ENCODE results near the gene SEC23IP.
"Not testable (repeated sequence)": the region's sequence is repeated elsewhere in the genome, so short reads cannot be mapped to it uniquely, and the experiment has no call there.

The SEC23IP gene

DNA sequence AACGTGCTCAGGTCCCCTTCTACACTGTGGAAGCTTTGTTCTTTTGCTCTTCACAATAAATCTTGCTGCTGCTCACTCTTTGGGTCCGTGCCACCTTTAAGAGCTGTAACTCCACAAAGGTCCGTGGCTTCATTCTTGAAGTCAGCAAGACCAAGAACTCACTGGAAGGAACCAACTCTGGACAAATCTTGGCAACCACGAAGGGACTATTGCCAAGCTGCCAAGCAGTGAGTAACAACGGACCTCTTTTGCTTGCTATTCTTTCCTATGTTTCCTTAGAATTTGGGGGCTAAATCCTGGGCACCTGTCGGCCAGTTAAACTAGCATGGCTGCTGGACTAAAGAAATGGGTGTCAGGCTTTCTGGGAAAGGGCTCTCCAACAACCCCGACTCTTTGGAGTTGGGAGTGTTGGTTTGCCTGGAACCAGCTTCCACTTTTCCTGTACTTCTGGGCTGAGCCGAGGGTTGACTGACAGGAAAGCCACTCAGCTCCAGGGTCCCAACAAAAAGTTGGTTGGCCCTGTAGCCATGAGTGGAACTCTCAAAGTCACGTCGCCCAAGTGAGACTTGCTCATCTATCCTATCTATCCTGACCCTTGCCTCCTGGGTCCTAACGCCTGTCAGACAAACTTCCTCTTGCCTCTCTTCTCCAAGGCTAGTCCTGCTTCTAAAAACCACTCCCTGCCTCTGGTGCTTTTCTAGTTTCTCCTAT is 8.5 kb upstream of the SEC23IP start:
- DNase-seq, result not testable (repeated sequence)

GRCh38 chr10:119886070-119886469 is 6.5 kb upstream of the SEC23IP start:
- DNase-seq, result not testable (repeated sequence)

- not testable (repeated sequence) for DNase-seq
These were observed 3.8 kb upstream of the SEC23IP start for GRCh38 chr10:119888715-119889114.

GRCh38 chr10:119889201-119889600 is 3.3 kb upstream of the SEC23IP start:
- not testable (repeated sequence) for DNase-seq

DNA sequence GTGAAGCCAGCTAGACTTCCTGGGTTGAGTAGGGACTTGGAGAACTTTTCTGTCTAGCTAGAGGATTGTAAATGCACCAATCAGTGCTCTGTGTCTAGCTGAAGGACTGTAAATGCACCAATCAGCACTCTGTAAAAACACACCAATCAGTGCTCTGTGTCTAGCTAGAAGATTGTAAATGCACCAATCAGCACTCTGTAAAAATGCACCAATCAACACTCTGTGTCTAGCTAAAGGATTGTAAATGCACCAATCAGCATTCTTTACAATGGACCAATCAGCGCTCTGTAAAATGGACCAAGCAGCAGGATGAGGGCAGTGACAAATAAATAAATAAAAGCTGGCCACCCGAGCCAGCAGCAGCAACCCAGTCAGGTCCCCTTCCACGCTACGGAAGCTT is 2.2 kb upstream of the SEC23IP start:
- not testable (repeated sequence) for DNase-seq

DNA sequence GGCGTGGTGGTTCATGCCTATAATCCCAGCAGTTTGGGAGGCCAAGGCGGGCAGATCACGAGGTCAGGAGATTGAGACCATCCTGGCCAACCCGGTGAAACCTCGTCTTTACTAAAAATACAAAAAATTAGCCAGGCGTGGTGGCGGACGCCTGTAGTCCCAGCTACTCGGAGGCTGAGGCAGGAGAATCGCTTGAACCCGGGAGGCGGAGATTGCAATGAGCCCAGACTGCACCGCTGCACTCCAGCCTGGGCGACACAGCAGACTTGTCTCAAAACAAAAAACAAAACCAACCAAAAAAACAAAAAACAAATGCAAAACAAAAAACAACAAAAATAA is 712 bp upstream of the SEC23IP start:
- not testable (repeated sequence) for DNase-seq

GRCh38 chr10:119893074-119893473 is 544 bp downstream of the SEC23IP start:
- peak; percentile 44 for DNase-seq

DNA sequence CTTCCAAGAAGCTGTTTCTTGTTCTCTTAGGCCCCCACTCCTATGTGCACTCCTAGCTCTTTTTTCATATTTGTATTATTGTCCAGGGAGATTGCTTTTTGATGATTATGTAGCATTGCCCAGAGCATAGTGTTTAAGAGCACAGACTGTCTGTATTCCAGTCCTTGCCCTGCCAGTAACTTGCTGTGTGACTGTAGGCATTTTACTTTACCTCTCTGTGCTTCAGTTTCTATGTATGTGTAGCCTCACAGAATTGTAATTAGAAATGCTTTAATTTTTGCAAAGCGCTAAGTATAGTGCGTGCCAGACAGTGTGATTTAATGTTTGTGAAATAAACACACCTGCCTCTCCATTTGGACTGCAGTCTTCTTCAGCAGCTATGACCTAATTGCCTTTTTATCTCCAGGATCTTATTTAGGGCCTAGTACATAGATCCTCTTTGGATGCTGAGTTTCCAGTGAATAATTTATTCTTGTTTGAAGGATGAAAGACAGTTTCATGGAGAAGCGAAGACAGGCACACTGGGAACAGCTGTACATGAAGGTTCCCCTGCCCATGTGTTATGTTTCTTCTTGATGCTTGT is 1.4 kb downstream of the SEC23IP start:
- no peak for DNase-seq

GRCh38 chr10:119896061-119896655 is 3.6 kb downstream of the SEC23IP start:
- peak; percentile 50 for DNase-seq

DNA sequence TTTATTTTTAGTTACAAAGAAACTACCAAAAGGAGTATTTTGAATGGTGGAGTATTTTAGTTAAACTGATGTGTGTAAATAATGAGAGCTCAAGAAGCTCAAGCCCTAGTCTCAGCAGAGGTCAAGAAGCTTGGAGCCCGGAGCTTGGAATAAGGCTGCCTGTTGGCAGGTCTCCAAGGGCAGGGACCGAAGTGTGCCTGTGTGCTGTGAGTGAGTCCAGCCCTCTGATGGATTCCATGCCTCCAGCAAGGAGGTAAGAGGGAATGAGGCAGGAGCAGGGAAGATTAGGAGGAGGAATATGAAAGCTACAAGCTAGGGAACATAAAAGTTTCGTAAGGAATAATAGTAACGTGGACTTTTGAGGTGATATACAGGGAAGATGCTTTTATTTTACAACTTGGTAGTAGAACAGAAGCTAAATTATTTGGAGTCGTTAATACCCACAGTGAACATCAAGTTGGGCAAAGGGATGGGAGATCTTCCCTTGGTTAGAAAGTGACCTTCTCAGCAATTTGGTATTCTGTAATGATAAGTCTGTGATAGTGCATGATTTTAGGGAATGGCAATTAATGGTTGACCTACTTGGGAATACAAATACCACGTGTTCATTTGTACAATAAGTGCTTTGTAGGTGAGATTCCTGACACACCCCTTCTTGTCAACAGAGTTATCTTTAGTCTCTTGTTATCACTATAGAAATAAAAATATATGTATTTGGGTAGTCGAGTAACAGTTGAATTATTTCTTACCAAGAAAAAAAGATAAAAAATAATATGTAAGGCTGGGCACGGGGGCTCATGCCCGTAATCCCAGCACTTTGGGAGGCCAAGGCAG is 4.6 kb downstream of the SEC23IP start:
- DNase-seq, result no peak

- DNase-seq, result no peak
These were observed 6.0 kb downstream of the SEC23IP start for GRCh38 chr10:119898577-119898976.

DNA sequence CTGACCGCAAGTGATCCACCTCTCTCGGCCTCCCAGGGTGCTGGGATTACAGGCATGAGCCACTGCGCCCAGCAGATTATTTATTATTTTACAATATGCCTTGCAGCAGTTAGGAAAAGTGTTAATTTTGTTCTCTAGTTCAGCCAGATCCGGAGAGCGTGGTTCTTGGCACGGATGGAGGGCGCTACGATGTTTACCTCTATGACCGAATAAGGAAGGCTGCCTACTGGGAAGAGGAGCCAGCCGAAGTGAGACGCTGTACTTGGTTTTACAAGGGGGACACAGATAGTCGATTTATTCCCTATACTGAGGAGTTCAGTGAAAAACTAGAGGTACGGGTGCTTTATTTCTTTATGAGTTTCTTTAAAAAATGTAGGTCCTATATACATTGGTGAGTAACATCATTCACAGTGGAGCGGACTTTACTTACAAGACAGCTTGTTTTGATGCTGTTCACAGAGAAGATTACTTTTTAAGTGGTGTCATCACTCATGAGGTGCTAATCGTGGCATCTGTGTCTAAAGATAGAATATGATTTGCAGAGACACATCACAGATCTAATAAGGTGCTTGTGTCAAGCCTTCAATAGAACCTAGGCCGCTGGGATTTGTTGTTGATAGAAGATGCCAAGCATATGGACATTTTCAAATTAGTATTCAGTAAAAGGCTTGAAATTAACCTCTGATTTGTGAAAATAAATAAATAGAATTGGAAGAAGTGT is 11.6 kb downstream of the SEC23IP start:
- no peak for DNase-seq

DNA sequence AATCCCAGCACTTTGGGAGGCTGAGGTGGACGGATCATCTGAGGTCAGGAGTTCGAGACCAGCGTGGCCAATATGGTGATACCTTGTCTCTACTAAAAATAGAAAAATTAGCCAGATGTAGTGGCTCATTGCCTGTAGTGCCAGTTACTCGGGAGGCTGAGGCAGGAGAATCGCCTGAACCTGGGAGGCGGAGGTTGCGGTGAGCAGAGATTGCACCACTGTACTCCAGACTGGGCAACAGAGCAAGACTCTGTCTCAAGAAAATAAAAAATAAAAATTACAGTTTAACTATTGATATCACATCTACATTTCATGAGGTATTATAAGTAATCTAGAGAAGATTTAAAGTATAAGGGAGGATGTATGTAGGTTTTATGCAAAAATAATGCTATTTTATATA is 15.2 kb downstream of the SEC23IP start:
- DNase-seq, result not testable (repeated sequence)

DNA sequence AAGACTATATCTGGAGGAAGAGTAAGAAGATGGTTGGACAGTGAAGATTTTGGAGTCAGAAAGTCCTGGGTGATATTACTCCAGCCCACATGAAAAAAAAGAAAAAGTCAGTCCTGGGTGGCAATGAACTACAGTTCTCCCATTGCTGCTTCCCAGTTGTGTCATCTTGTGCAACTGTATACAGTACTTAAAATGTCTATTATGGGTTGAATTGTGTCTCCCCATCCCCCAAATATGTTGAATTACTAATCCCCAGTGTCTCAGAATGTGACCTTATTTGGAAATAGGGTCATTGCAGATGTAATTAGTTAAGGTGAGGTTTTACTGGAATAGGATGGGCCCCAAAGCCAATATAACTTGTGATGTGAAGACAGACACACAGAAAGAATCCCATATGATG is 15.6 kb downstream of the SEC23IP start:
- DNase-seq, result no peak

GRCh38 chr10:119910689-119911088 is 18.2 kb downstream of the SEC23IP start:
- no peak for DNase-seq

GRCh38 chr10:119917777-119918176 is 25.2 kb downstream of the SEC23IP start:
- no peak for DNase-seq

DNA sequence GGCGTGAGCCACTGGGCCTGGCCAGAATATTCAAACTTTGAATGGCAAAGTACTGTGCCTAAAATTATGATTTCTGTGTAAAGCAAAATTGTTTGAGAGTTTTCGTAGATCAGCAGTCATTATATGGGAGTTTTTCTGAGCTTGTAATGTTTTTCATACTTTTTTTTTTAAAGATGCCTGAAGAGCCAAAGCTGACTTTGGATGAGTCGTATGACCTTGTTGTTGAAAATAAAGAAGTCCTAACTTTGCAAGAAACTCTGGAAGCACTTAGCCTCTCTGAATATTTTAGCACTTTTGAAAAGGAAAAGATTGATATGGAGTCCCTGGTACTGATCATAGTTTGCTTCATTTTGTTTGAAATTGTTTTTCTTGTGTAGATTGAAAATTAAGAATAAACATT is 26.7 kb downstream of the SEC23IP start:
- no peak for DNase-seq

- DNase-seq, result no peak
These were observed 27.3 kb downstream of the SEC23IP start for GRCh38 chr10:119919826-119920225.

DNA sequence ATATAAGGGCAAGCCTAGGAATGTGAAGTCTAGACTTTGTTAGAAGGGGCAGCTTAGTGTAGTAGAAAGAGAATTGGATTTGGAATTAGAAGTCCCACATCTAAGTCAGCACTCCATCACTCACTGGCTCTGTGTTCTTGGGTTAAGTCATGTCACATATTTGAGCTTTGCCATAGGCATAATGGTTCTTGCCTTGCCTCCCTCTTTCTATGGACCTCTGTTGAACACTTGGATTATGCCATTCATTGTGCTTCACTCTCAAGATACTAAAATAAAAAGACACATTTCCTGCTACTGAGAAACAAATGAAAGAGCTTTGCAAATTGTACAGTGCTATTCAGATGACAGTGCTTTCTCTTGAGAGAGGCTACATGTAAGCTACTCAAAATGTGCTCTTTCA is 35.9 kb downstream of the SEC23IP start:
- no peak for DNase-seq

GRCh38 chr10:119931871-119932270 is 39.3 kb downstream of the SEC23IP start:
- DNase-seq, result no peak

- no peak for DNase-seq
These were observed 40.1 kb downstream of the SEC23IP start for GRCh38 chr10:119932631-119933030.

GRCh38 chr10:119933179-119933578 is 40.6 kb downstream of the SEC23IP start:
- DNase-seq, result peak; percentile 20

DNA sequence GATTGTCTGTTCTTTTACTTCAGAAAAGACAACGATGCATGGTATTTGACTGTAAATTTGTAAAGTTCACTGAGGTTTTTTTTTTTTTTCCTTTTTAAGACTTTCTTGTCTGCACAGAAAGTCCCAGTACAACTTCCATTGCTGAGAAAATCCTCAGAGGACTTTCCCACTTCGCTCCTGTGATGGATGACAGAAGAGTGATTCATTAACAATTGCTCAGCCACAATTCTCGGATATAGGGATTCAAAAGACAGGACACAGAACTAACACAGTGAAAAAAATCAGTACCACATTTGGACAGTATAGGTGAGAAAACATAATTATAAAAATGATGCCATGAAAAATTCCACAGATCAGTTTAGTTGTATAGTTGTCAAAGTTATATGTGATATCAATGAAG is 48.0 kb downstream of the SEC23IP start:
- no peak for DNase-seq
